K562 (cell line): ENCODE measurements around the gene PNCK. TPM values are rescaled to one million over a fixed set of nuclear protein-coding genes. Genes with fewer than 3 reads are reported as not detected.
A peak's percentile ranks its signal among the peaks of the same experiment; 100 is the strongest.

ENCODE experiments used
- BHLHE40 ChIP-seq: IDR thresholded peaks from 2 replicates; pipeline ENCODE4 v1.6.1; 2011; ENCODE audit warnings: low read length, improper control_type of control experiment
- CREM ChIP-seq: IDR thresholded peaks from 2 replicates; pipeline ENCODE4 v1.6.1; 2014; ENCODE audit warnings: antibody characterized with exemption, low read depth
- CTCFL ChIP-seq: IDR thresholded peaks from 2 replicates; pipeline ENCODE4 v1.6.1; 2011; ENCODE audit warnings: borderline replicate concordance, low read depth, mild to moderate bottlenecking, moderate library complexity, low read length; ENCODE audit not compliant: insufficient read depth, poor library complexity, severe bottlenecking
- DEAF1 ChIP-seq: fragments of 450-650 bp; formaldehyde crosslinking; IDR thresholded peaks from 2 replicates; pipeline ENCODE4 v1.4.0; 2020; ENCODE audit warnings: mild to moderate bottlenecking, moderate library complexity
- E2F6 ChIP-seq, 2 experiments: IDR thresholded peaks; 2 replicates each; pipeline ENCODE4 v1.6.1; 2011; ENCODE audit warnings: borderline replicate concordance in 1 of 2, control low read depth in 1 of 2, low read depth in 1 of 2, low read length in 1 of 2, mild to moderate bottlenecking in 1 of 2, mixed read lengths in 1 of 2, moderate library complexity in 1 of 2; ENCODE audit not compliant: insufficient read depth in 1 of 2, insufficient read length in 1 of 2, poor library complexity in 1 of 2, severe bottlenecking in 1 of 2; ENCODE audit errors: extremely low read depth in 1 of 2
- EHMT2 ChIP-seq: fragments of 450-650 bp; IDR thresholded peaks from 2 replicates; pipeline ENCODE4 v1.6.1; 2018; ENCODE audit warnings: antibody characterized with exemption
- KAT7 ChIP-seq: sonication (generic); formaldehyde crosslinking; IDR thresholded peaks from 2 replicates; pipeline ENCODE4 v1.8.0; 2022; ENCODE audit warnings: missing genetic modification reagents, mild to moderate bottlenecking, borderline replicate concordance
- L3MBTL2 ChIP-seq: fragments of 450-650 bp; IDR thresholded peaks from 2 replicates; pipeline ENCODE4 v1.6.1; 2016; ENCODE audit warnings: mild to moderate bottlenecking, moderate library complexity
- MTA3 ChIP-seq: fragments of 450-650 bp; formaldehyde crosslinking; IDR thresholded peaks from 2 replicates; pipeline ENCODE4 v1.6.1; 2017; ENCODE audit warnings: mild to moderate bottlenecking, borderline replicate concordance
- MYC ChIP-seq, 2 experiments: fragments of 250-450 bp in 1 of 2; sonication (Bioruptor Pico) in 1 of 2; IDR thresholded peaks; 2 replicates each; pipeline versions ENCODE4 v1.5.1 to v1.6.1; 2012 to 2021; ENCODE audit warnings: low read depth in 2 of 2, borderline replicate concordance in 1 of 2, improper control_type of control experiment in 1 of 2, low read length in 1 of 2, mild to moderate bottlenecking in 1 of 2, moderate library complexity in 1 of 2
- RAD21 ChIP-seq, 2 experiments: fragments of 250-450 bp in 1 of 2; fragments of 450-650 bp in 1 of 2; sonication (Bioruptor Pico) in 1 of 2; formaldehyde crosslinking in 1 of 2; IDR thresholded peaks in 1 of 2; conservative IDR thresholded peaks in 1 of 2; 2 replicates each; pipeline versions ENCODE4 v1.4.0 to v1.8.0; 2020 to 2022; ENCODE audit warnings: mild to moderate bottlenecking in 2 of 2, moderate library complexity in 1 of 2
- RCOR1 ChIP-seq, 2 experiments: IDR thresholded peaks; 2 replicates each; pipeline ENCODE4 v1.6.1; 2012; ENCODE audit warnings: low read depth in 2 of 2, low read length in 2 of 2, borderline replicate concordance in 1 of 2, improper control_type of control experiment in 1 of 2
- ZFP30 ChIP-seq: fragments of 250-450 bp; sonication (Bioruptor Pico); IDR thresholded peaks from 2 replicates; pipeline ENCODE4 v1.8.0; 2022; ENCODE audit warnings: moderate library complexity, mild to moderate bottlenecking, inconsistent platforms, borderline replicate concordance
- polyA plus RNA-seq, 8 experiments: library from polyadenylated mRNA; depleted of rRNA in 4 of 8; stranded (reverse) in 5 of 8; unstranded in 3 of 8; fragments of >200 nt; fragmentation: Nextera tagmentation in 2 of 8; fragmentation: Illumina TruSeq in 1 of 8; extraction: Ambion mirVana in 2 of 8; extraction: Trizol in 1 of 8; gene quantifications; 2 replicates each; pipeline versions ENCODE4 v1.2.1 to v1.2.3, GENCODE V29; 2011 to 2014; ENCODE audit warnings: inconsistent platforms in 1 of 8, missing spikeins in 1 of 8
- total RNA-seq, 7 experiments: library from RNA; depleted of rRNA in 6 of 7; stranded (reverse); fragments of >200 nt in 6 of 7; fragmentation: Illumina TruSeq in 2 of 7; extraction: Trizol in 2 of 7; gene quantifications; 2 replicates each; pipeline versions ENCODE4 v1.2.1 to v1.2.3, GENCODE V29; 2011 to 2021; ENCODE audit warnings: low replicate concordance in 1 of 7

Gene PNCK
- total and polyA plus RNA-seq, 9 of the 15 experiments (the other 6 are each of a cell fraction or from before 2014, with no cell fraction given), result 0.13 to 7.5 (median 1.2) TPM; not detected in 1

GRCh38 chrX:153667956-153668396 lies 5.6 kb downstream of the PNCK start (continued):
- TF ChIP-seq MYC (IDR thresholded peaks at IDR 0.05; ENCODE audit: low read depth, low read length) (peak; percentile 83), MYC (CRISPR knock-in tag; IDR thresholded peaks at IDR 0.05; ENCODE audit: borderline replicate concordance, low read depth) (no peak), ZFP30 (CRISPR knock-in tag) (no peak), KAT7 (CRISPR knock-in tag) (no peak), DEAF1 (CRISPR knock-in tag) (peak; percentile 29; the same call in 1 of the 2 replicates), E2F6 (IDR thresholded peaks at IDR 0.05; ENCODE audit: borderline replicate concordance in 1 of 2, extremely low read depth in 1 of 2, insufficient read depth in 1 of 2, insufficient read length in 1 of 2, low read depth in 1 of 2, low read length in 1 of 2, poor library complexity in 1 of 2, severe bottlenecking in 1 of 2) (peak; percentile 62 to 82), MTA3 (peak; percentile 75; the same call in 1 of the 2 replicates), CREM (0 out of 2 replicates have a peak, but pooled peaks have one; percentile 31), L3MBTL2 (peak; percentile 91), CTCFL (peak; percentile 6), RCOR1 (IDR thresholded peaks at IDR 0.05; ENCODE audit: borderline replicate concordance in 1 of 2, low read depth in 2 of 2, low read length in 2 of 2) (0 out of 4 replicates have a peak, but pooled peaks of 1 of the 2 experiments have one; percentile 7), RAD21 (CRISPR knock-in tag; conservative IDR thresholded peaks at IDR 0.05 in 1 of 2, IDR thresholded peaks at IDR 0.05 in 1 of 2) (peak; percentile 62 to 76), EHMT2 (peak; percentile 40; the same call in 1 of the 2 replicates), BHLHE40 (peak; percentile 79)
